Non-pigmented ciliary epithelial cell (primary cell): ENCODE measurements around the gene METTL15.
"Not testable (repeated sequence)": the region's sequence is repeated elsewhere in the genome, so short reads cannot be mapped to it uniquely, and the experiment has no call there.

Source experiments
- DNase-seq: peaks from one replicate; pipeline ENCODE4 v3.0.0-alpha.2; 2010; ENCODE audit warnings: low read depth

Gene METTL15

DNA sequence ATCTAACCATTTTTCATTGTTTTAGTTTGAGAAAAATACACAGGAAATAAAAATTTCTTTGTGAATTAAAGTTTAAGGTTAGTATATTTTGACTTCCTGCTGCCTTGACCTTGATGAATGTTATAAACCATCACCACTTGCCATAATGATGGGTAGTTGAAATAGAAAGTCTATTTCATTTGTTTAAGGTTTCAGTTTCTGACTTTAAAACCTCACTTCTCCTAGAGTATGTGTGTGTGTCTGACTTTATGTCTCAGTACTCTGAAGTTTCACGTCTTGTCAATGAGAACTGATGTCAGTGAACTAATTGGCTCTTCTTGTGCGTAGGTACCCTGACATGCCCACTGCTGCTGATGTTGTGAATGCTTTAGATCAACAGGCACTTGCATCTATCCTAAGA lies 188.2 kb downstream of the METTL15 start:
- no peak for DNase-seq

DNA sequence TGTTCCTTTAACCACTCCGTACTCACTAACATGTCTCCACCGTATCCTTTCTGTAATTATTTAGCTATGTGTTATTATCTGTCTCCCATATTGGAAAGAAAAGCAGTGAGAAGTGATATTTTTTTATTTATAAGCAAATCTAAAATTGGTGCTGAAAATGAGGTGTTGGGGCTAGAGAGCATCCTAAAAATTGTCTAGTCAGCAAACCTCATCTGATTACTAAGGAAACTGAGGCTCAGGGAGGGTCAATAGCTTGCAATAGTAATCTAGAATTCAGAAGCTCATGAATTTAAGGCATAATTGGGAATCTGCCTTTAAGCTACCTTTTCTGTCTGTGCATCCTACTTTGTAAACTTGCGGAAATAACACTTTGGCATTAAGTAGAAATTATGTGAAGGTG lies 190.0 kb downstream of the METTL15 start:
- no peak for DNase-seq

- no peak for DNase-seq
Measured at GRCh38 chr11:28303477-28304191, 195.4 kb downstream of the METTL15 start.

DNA sequence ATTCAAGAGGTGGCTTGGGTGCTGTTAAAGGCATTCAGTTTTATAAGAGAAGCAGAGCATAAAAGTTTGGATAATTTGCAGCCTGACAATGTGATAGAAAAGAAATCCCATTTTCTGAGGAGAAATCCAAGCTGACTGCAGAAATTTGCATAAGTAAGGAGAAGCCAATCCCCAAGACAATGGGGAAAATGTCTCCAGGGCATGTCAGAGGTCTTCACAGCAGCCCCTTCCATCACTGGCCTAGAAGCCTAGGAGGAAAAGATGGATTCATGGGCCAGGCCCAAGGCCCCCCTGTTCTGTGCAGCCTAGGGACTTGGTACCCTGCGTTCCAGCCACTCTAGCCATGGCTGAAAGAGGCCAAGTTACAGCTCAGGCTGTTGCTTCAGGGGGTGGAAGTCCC lies 207.3 kb downstream of the METTL15 start:
- no peak for DNase-seq

- no peak for DNase-seq
Measured at GRCh38 chr11:28318871-28319270, 210.7 kb downstream of the METTL15 start.

DNA sequence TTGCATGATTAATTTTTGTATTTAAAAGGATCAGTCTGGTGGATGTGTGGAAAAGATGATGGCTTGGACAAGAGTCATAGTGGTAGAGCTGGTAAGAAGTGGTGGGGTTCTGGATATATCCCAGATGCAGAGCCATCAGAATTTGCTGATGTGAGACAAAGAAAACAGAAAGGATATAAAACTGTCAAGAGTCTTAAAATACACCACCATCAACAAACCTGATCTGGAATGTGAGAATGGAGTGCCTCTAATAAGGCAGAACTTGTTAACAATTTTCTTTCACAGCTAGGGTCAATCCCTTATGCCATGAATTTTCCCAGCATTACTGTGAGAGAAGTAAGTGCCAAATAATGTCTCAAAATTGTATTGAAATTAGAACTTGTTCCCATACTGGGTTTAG lies 215.4 kb downstream of the METTL15 start:
- no peak for DNase-seq

- not testable (repeated sequence) for DNase-seq
Measured at GRCh38 chr11:28332393-28332792, 224.2 kb downstream of the METTL15 start.

- DNase-seq, result no peak
Measured at GRCh38 chr11:28337701-28338100, 229.5 kb downstream of the METTL15 start.

- peak; percentile 15 for DNase-seq
Measured at GRCh38 chr11:28338371-28338770, 230.2 kb downstream of the METTL15 start.

GRCh38 chr11:28339488-28339887 lies 231.3 kb downstream of the METTL15 start:
- no peak for DNase-seq

- DNase-seq, result peak; percentile 41
Measured at GRCh38 chr11:28342716-28343115, 234.5 kb downstream of the METTL15 start.

GRCh38 chr11:28343304-28344233 lies 235.4 kb downstream of the METTL15 start:
- peak; percentile 59 for DNase-seq

DNA sequence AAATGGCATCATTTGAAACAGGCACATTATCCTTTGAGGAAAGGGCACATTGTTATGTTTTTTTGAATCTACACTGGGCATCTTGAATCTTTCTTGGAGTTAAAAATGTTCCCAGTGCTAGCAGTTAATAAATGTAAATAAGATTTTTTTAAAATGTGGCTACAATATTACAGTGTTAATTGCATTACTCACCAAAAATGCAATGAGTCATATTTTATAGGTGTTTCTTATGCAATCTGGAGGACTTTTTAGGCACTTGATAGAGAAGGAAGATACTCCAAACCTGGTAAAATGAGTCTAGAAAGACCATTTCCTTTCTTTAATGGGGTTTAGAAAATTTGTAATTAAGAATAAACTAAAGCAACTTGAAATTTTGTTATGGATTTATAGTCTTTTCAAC lies 238.0 kb downstream of the METTL15 start:
- DNase-seq, result no peak

DNA sequence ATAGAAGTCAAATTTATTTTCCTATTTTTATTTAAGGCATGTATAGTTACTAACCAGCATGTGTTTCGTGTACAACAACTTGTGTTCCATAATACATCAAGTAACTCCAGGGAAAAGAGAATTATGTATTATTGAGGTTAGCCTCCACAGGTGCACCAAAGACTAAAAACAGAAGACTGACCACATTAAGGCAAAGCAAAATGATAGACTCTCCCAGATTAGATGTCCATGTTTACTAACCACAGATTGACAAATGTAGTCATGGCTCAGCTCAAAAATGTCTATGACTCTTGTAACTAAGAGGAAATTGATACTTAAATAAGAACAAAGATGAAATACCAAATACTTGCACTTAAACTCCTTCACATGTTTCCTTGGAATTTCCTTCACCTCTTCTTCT lies 238.5 kb downstream of the METTL15 start:
- no peak for DNase-seq

DNA sequence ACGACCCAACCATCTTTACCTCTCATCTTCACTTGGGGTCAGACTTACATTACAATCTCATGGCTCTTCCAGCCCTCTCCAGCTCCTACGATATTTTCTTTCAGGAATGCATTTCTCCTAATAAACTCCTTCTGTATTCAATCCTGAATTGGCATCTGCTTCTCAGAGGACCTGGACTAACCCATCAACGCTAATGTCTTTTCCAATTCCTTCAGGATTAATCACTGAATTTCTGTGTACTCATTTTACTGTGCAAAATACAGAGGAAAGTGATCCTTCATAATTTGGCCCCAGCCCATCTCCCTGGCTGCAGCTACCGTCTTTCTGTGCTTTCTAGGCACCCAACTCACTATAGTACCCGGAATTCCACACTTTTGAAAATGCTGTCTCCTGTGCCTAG lies 239.2 kb downstream of the METTL15 start:
- no peak for DNase-seq

- DNase-seq, result no peak
Measured at GRCh38 chr11:28350216-28350615, 242.0 kb downstream of the METTL15 start.

DNA sequence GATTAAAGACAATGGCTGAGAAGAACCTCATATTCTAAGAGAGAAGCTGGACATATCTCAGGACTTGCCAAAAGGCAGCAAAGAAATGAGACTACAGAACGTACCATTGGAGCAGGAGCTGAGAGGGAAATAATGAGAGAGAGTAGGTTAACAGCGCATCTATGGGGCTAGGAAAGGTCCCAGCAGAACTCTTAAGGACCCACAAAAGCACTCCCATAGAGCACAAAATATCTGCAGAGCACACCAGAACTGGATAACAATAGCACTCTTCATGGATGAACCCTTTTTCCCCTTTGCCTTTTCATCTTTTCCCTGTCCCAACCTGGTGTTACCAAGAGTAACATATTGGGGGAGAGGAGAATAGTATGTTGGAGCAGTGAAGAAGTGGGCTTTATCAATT lies 245.8 kb downstream of the METTL15 start:
- no peak for DNase-seq

DNA sequence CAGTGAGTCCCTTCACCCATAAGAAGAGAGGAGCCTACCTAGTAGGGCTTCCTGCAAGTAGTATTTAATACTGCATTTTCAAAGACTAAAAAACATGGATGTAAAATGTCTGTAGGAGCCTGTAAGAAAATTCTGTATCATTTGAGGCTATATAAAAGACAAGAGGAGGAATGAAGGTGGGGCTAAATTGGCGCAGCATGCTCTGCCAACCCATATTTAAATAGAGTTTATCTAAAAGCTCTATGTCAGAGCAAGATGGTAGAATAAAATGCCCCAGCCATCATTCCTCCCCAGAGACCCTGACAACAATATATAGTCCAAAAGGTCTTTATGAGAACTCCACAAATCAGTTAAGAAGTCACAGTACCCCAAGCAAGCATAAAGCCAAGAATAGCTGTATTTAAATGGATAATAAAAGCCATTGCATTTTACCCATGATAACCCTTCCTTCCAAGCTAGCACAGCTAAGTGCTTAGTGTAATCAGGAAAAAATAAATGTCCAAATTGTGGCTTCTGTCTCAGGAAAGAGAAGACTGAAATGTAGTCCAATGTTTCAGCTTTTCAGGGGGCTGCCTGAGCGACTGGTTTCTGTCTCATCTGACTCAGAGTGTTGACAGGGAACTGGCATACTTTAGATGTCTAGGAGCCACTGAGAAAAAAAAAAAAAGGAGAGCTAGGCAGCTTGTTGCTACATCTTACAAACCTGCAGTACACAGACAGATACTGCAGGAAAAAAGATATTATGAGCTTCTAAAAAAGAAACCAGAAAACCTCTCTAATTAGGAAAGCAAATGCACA lies 258.6 kb downstream of the METTL15 start:
- no peak for DNase-seq

GRCh38 chr11:28378095-28378494 lies 269.9 kb downstream of the METTL15 start:
- not testable (repeated sequence) for DNase-seq
